Measurements from ENCODE around the gene EPN3.

- TF ChIP-seq, protein P1, sequence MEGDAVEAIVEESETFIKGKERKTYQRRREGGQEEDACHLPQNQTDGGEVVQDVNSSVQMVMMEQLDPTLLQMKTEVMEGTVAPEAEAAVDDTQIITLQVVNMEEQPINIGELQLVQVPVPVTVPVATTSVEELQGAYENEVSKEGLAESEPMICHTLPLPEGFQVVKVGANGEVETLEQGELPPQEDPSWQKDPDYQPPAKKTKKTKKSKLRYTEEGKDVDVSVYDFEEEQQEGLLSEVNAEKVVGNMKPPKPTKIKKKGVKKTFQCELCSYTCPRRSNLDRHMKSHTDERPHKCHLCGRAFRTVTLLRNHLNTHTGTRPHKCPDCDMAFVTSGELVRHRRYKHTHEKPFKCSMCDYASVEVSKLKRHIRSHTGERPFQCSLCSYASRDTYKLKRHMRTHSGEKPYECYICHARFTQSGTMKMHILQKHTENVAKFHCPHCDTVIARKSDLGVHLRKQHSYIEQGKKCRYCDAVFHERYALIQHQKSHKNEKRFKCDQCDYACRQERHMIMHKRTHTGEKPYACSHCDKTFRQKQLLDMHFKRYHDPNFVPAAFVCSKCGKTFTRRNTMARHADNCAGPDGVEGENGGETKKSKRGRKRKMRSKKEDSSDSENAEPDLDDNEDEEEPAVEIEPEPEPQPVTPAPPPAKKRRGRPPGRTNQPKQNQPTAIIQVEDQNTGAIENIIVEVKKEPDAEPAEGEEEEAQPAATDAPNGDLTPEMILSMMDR (IDR thresholded peaks at IDR 0.05), result no peak
- TF ChIP-seq POLR2AphosphoS5 (IDR thresholded peaks at IDR 0.05; ENCODE audit: low read depth, low read length) (no peak), TCF7L2 (IDR thresholded peaks at IDR 0.05; ENCODE audit: low read depth, low read length) (no peak), REST (IDR thresholded peaks at IDR 0.05; ENCODE audit: insufficient read depth in 1 of 2, low read depth in 2 of 2, low read length in 1 of 2) (no peak)
Measured at GRCh38 chr17:50559674-50560184, 27.2 kb downstream of the EPN3 start.

All from Panc1 (cell line).